ENCODE data around the gene TYW1. TPM values are rescaled to one million over a fixed set of nuclear protein-coding genes. Genes with fewer than 3 reads are reported as not detected.
"Not testable (repeated sequence)": the region's sequence is repeated elsewhere in the genome, so short reads cannot be mapped to it uniquely, and the experiment has no call there.

Gene TYW1
- total RNA-seq, 1 donor from 2014 or later: 16.6 TPM

DNA sequence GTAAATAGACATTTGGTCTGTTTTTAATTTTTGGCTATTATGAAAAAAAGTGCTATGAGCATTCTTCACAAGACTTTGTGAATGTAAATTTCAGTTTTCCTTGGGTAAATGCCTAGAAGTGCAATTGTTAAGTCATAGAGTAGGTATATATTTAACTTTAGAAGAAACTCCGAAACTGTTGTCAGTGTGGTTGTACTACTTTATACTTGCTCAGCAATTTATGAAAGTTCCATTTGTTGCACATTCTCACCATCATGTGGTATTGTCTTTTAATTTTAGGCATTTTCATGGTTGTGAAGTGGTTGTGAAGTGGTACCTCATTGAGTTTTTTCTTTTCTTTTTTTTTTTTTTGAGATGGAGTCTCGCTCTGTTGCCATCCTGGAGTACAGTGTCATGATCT is 60.0 kb downstream of the TYW1 start:
- Histone ChIP-seq H3K4me2 (ENCODE audit: low read length) (no peak overlapping the region), H2AFZ (ENCODE audit: low read depth, low read length) (no peak overlapping the region), H3K4me1 (ENCODE audit: insufficient read depth, low read length) (no peaks in the 10 kb centered on the region), H3K79me2 (ENCODE audit: insufficient read depth, low read length) (no peaks in the 10 kb centered on the region), H3K9me3 (ENCODE audit: insufficient read depth, low read depth, low read length) (no peaks in the 10 kb centered on the region), H4K20me1 (ENCODE audit: insufficient read depth, low read length) (no peaks in the 10 kb centered on the region), H3K4me3 (ENCODE audit: insufficient read depth, low read depth, low read length) (no peak overlapping the region), H3K9ac (ENCODE audit: low read length) (no peak overlapping the region), H3K36me3 (ENCODE audit: insufficient read depth, low read length) (peaks cover 2% of the 10 kb centered on the region), H3K27ac (ENCODE audit: low read depth, low read length) (no peak overlapping the region), H3K27me3 (ENCODE audit: insufficient read depth, low read length) (no peaks in the 10 kb centered on the region)
- Mint-ChIP-seq H3K27ac (ENCODE audit: unreplicated experiment) (no peak overlapping the region), H3K9me3 (ENCODE audit: unreplicated experiment) (peaks cover 4% of the 10 kb centered on the region), H3K36me3 (ENCODE audit: low read depth, unreplicated experiment) (peaks cover 25% of the 10 kb centered on the region), H3K27me3 (ENCODE audit: low read depth, unreplicated experiment) (no peaks in the 10 kb centered on the region), H3K4me1 (ENCODE audit: low read depth, unreplicated experiment) (no peaks in the 10 kb centered on the region), H3K4me3 (ENCODE audit: unreplicated experiment) (no peak overlapping the region)
- no peak for TF ChIP-seq EZH2 (IDR thresholded peaks at IDR 0.05; ENCODE audit: insufficient read depth, low read length)
- TF ChIP-seq, protein P1, sequence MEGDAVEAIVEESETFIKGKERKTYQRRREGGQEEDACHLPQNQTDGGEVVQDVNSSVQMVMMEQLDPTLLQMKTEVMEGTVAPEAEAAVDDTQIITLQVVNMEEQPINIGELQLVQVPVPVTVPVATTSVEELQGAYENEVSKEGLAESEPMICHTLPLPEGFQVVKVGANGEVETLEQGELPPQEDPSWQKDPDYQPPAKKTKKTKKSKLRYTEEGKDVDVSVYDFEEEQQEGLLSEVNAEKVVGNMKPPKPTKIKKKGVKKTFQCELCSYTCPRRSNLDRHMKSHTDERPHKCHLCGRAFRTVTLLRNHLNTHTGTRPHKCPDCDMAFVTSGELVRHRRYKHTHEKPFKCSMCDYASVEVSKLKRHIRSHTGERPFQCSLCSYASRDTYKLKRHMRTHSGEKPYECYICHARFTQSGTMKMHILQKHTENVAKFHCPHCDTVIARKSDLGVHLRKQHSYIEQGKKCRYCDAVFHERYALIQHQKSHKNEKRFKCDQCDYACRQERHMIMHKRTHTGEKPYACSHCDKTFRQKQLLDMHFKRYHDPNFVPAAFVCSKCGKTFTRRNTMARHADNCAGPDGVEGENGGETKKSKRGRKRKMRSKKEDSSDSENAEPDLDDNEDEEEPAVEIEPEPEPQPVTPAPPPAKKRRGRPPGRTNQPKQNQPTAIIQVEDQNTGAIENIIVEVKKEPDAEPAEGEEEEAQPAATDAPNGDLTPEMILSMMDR (IDR thresholded peaks at IDR 0.05; ENCODE audit: insufficient read depth, low read depth, low read length): no peak
- FAIRE-seq (no peak), DNase-seq (ENCODE audit: low read depth) (no peak)

DNA sequence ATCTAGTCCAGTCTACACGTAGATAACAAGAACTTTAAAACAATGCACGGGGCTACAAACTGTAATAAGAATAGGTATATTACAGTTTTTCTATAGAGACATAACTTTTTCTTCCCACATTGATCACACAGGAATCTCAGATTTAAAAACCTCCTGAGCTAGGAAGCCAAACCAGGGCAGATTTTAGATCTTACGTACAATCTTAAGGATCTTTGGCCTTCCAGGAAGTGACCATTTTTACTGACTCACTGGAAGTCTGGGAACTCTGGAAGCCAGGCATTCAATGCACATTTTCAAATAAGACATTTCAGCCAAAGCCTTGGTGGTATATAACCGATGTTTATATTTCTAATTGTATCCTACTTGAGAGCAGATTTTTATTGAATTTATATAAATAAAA is 64.7 kb downstream of the TYW1 start:
- H3K4me1 Mint-ChIP-seq (ENCODE audit: low read depth, unreplicated experiment); H4K20me1 ChIP-seq (ENCODE audit: insufficient read depth, low read length); H3K36me3 ChIP-seq (ENCODE audit: insufficient read depth, low read length); H3K4me2 ChIP-seq (ENCODE audit: low read length); H3K79me2 ChIP-seq (ENCODE audit: insufficient read depth, low read length); H3K4me3 ChIP-seq (ENCODE audit: insufficient read depth, low read depth, low read length); H3K9me3 ChIP-seq (ENCODE audit: insufficient read depth, low read depth, low read length); FAIRE-seq; H3K27me3 Mint-ChIP-seq (ENCODE audit: low read depth, unreplicated experiment); H2AFZ ChIP-seq (ENCODE audit: low read depth, low read length); DNase-seq (ENCODE audit: low read depth); H3K4me1 ChIP-seq (ENCODE audit: insufficient read depth, low read length); H3K27me3 ChIP-seq (ENCODE audit: insufficient read depth, low read length); H3K9me3 Mint-ChIP-seq (ENCODE audit: unreplicated experiment); H3K9ac ChIP-seq (ENCODE audit: low read length); H3K4me3 Mint-ChIP-seq (ENCODE audit: unreplicated experiment): not testable (repeated sequence)
- Mint-ChIP-seq H3K36me3 (ENCODE audit: low read depth, unreplicated experiment) (peaks cover 20% of the 10 kb centered on the region), H3K27ac (ENCODE audit: unreplicated experiment) (peak overlapping the region; percentile 26)
- peak overlapping the region; percentile 19 for H3K27ac ChIP-seq (ENCODE audit: low read depth, low read length)

DNA sequence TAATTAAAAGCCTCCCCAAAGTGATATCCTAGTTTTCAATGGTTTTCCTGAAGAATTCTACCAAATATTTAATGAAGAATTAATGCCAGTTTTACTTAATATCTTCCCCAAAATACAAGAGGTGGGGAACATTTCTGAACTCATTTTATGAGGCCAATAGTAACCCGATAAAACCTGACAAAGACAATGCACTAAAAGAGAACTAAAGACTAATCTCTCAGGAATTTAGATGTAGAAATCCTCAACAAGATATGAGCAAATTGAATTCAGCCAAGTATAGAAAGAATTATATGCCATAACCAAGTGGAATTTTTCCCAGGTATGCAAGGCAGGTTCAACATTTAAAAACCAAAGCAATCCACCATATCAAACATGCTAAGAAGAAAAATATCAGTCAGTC is 66.2 kb downstream of the TYW1 start:
- H3K9me3 Mint-ChIP-seq (ENCODE audit: unreplicated experiment); H3K79me2 ChIP-seq (ENCODE audit: insufficient read depth, low read length); H3K27ac Mint-ChIP-seq (ENCODE audit: unreplicated experiment); H3K9me3 ChIP-seq (ENCODE audit: insufficient read depth, low read depth, low read length); H3K27me3 ChIP-seq (ENCODE audit: insufficient read depth, low read length); H3K27ac ChIP-seq (ENCODE audit: low read depth, low read length); H3K36me3 ChIP-seq (ENCODE audit: insufficient read depth, low read length); H3K9ac ChIP-seq (ENCODE audit: low read length); H3K4me3 ChIP-seq (ENCODE audit: insufficient read depth, low read depth, low read length); H3K4me1 ChIP-seq (ENCODE audit: insufficient read depth, low read length); H4K20me1 ChIP-seq (ENCODE audit: insufficient read depth, low read length); H2AFZ ChIP-seq (ENCODE audit: low read depth, low read length); H3K27me3 Mint-ChIP-seq (ENCODE audit: low read depth, unreplicated experiment); H3K4me1 Mint-ChIP-seq (ENCODE audit: low read depth, unreplicated experiment); H3K4me2 ChIP-seq (ENCODE audit: low read length); H3K4me3 Mint-ChIP-seq (ENCODE audit: unreplicated experiment): not testable (repeated sequence)
- DNase-seq (ENCODE audit: low read depth) (peak; percentile 50), FAIRE-seq (peak; percentile 91)
- peaks cover 24% of the 10 kb centered on the region for H3K36me3 Mint-ChIP-seq (ENCODE audit: low read depth, unreplicated experiment)

DNA sequence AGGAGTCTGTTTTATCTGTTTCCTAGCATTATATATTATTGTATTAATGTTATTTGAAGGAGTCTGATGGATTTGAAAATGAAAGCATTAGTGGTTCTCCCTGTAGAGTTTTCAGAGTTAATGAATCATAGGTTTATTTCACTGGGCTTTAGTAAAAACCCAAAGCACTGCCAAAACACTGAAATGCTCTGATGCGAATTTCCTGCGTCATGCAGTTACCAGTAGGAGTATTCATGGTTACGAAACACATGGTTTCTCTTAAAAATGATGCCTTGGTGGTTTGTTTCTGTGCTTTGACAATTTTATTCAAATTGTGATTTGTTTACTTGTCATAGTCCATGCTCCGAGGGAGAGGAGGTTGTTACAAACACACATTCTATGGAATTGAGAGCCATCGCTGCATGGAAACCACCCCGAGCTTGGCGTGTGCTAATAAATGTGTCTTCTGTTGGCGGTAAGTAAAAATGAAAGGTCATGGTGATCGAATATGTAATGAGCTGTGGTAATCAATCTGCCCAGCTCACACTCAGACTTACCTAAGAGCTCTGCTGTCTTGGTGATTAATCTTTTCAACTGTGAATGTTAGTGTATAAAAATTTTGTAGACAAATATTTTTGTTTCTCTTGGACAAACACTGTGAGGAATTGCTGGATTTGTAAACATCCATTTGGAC is 70.5 kb downstream of the TYW1 start:
- peak overlapping the region; percentile 47 for H3K4me3 ChIP-seq (ENCODE audit: insufficient read depth, low read depth, low read length)
- H3K4me1 ChIP-seq (ENCODE audit: insufficient read depth, low read length); H4K20me1 ChIP-seq (ENCODE audit: insufficient read depth, low read length); H3K9me3 Mint-ChIP-seq (ENCODE audit: unreplicated experiment); H3K4me1 Mint-ChIP-seq (ENCODE audit: low read depth, unreplicated experiment); H3K4me3 Mint-ChIP-seq (ENCODE audit: unreplicated experiment); H3K27me3 ChIP-seq (ENCODE audit: insufficient read depth, low read length); H3K79me2 ChIP-seq (ENCODE audit: insufficient read depth, low read length); H3K36me3 ChIP-seq (ENCODE audit: insufficient read depth, low read length); H3K27ac Mint-ChIP-seq (ENCODE audit: unreplicated experiment); H3K27me3 Mint-ChIP-seq (ENCODE audit: low read depth, unreplicated experiment); FAIRE-seq; H3K9me3 ChIP-seq (ENCODE audit: insufficient read depth, low read depth, low read length): not testable (repeated sequence)
- peak overlapping the region; percentile 58 for H2AFZ ChIP-seq (ENCODE audit: low read depth, low read length)
- H3K4me2 ChIP-seq (ENCODE audit: low read length): peak overlapping the region; percentile 78
- DNase-seq (ENCODE audit: low read depth): peak; percentile 94
- peaks cover 36% of the 10 kb centered on the region for H3K36me3 Mint-ChIP-seq (ENCODE audit: low read depth, unreplicated experiment)
- peak overlapping the region; percentile 64 for H3K9ac ChIP-seq (ENCODE audit: low read length)
- peak overlapping the region; percentile 64 for H3K27ac ChIP-seq (ENCODE audit: low read depth, low read length)

DNA sequence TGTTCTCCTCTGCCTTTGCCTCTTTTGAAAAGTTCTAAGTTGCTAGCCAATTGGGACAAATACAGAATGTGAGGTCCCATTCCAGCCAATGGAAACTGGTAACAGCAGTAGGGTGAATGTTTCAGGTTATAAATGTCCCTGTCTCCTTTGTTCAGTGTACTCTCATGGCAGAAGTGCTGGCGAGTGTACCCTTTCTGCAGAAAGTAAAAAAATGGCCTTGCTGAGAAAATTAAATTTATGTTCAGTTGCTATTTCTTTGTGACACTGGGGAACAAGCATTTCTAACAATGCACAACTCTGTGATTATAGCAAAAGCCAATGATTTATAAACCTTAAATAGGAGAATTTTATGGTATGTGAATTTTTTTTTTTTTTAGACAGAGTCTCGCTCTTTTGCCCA is 79.5 kb downstream of the TYW1 start:
- not testable (repeated sequence) for H3K9me3 ChIP-seq (ENCODE audit: insufficient read depth, low read depth, low read length); H3K36me3 ChIP-seq (ENCODE audit: insufficient read depth, low read length); H3K27ac Mint-ChIP-seq (ENCODE audit: unreplicated experiment); H3K4me1 ChIP-seq (ENCODE audit: insufficient read depth, low read length); H3K4me1 Mint-ChIP-seq (ENCODE audit: low read depth, unreplicated experiment); H2AFZ ChIP-seq (ENCODE audit: low read depth, low read length); H3K27me3 Mint-ChIP-seq (ENCODE audit: low read depth, unreplicated experiment); H3K4me2 ChIP-seq (ENCODE audit: low read length); DNase-seq (ENCODE audit: low read depth); H3K27ac ChIP-seq (ENCODE audit: low read depth, low read length); H3K27me3 ChIP-seq (ENCODE audit: insufficient read depth, low read length); H3K4me3 ChIP-seq (ENCODE audit: insufficient read depth, low read depth, low read length); H3K9ac ChIP-seq (ENCODE audit: low read length); FAIRE-seq; H3K79me2 ChIP-seq (ENCODE audit: insufficient read depth, low read length); H4K20me1 ChIP-seq (ENCODE audit: insufficient read depth, low read length); H3K4me3 Mint-ChIP-seq (ENCODE audit: unreplicated experiment)
- H3K36me3 Mint-ChIP-seq (ENCODE audit: low read depth, unreplicated experiment): peaks cover 43% of the 10 kb centered on the region
- H3K9me3 Mint-ChIP-seq (ENCODE audit: unreplicated experiment): peaks cover 29% of the 10 kb centered on the region
